Osteocyte (in vitro differentiated cells): Measurements from ENCODE around the gene ADAMTS2. TPM values are rescaled to one million over a fixed set of nuclear protein-coding genes. Genes with fewer than 3 reads are reported as not detected.

Experiments used
- DNase-seq: peaks from one replicate; pipeline ENCODE4 v3.0.0; 2021; ENCODE audit warnings: mixed read lengths; ENCODE audit not compliant: unreplicated experiment; ENCODE audit errors: extremely low spot score
- H3K27ac Mint-ChIP-seq: one replicate; pipeline ENCODE4 v1.8.0; 2021; ENCODE audit warnings: mild to moderate bottlenecking, mixed read lengths; ENCODE audit not compliant: unreplicated experiment
- H3K27me3 Mint-ChIP-seq: one replicate; pipeline ENCODE4 v1.8.0; 2021; ENCODE audit warnings: mixed read lengths; ENCODE audit not compliant: unreplicated experiment
- H3K36me3 Mint-ChIP-seq: one replicate; pipeline ENCODE4 v1.8.0; 2021; ENCODE audit warnings: mixed read lengths; ENCODE audit not compliant: unreplicated experiment
- H3K4me1 Mint-ChIP-seq: one replicate; pipeline ENCODE4 v1.8.0; 2021; ENCODE audit warnings: mixed read lengths; ENCODE audit not compliant: unreplicated experiment
- H3K4me3 Mint-ChIP-seq: one replicate; pipeline ENCODE4 v1.8.0; 2021; ENCODE audit warnings: mild to moderate bottlenecking, moderate library complexity, mixed read lengths; ENCODE audit not compliant: unreplicated experiment
- H3K9me3 Mint-ChIP-seq: one replicate; pipeline ENCODE4 v1.8.0; 2021; ENCODE audit warnings: mixed read lengths; ENCODE audit not compliant: unreplicated experiment
- total RNA-seq: library from RNA; stranded (reverse); gene quantifications from 2 replicates; pipeline ENCODE4 v1.2.1, GENCODE V29; 2021
- TF ChIP-seq, protein P1 (sequence below): fragments of 200-600 bp; sonication (generic); IDR thresholded peaks from 2 replicates; pipeline ENCODE4 v1.5.0; 2021; ENCODE audit warnings: antibody characterized with exemption, mild to moderate bottlenecking, moderate library complexity

ADAMTS2 gene
- total RNA-seq, 1 donor from 2014 or later = 12.2 TPM

DNA sequence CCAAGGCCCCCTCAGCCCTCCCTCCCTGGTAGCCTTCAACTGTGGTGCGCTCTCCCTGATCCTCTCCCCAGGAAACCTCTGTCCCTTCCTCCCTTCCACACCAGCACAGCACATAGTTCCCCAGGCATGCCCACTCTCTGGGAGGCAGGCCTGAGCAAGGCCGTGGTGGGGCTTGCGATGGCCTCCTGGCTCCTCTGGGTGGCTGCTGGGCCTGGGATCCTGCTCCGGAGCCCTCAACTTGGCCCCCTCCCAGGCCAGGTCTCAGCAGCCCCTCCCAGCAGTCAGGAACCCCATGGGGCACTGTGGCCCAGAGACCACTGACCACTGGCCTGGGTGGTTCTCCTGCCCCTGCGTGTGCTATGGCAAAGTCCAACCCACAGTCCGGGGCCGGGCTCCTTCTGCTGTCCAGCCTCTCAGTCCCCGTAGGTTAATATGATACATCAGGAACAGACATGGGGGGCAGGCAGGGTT lies 159.3 kb downstream of the ADAMTS2 start:
- Mint-ChIP-seq H3K27ac (no peak overlapping the region), H3K27me3 (no peaks in the 10 kb centered on the region), H3K4me1 (no peaks in the 10 kb centered on the region), H3K36me3 (no peaks in the 10 kb centered on the region), H3K4me3 (no peak overlapping the region), H3K9me3 (peaks cover 11% of the 10 kb centered on the region)
- TF ChIP-seq, protein P1, sequence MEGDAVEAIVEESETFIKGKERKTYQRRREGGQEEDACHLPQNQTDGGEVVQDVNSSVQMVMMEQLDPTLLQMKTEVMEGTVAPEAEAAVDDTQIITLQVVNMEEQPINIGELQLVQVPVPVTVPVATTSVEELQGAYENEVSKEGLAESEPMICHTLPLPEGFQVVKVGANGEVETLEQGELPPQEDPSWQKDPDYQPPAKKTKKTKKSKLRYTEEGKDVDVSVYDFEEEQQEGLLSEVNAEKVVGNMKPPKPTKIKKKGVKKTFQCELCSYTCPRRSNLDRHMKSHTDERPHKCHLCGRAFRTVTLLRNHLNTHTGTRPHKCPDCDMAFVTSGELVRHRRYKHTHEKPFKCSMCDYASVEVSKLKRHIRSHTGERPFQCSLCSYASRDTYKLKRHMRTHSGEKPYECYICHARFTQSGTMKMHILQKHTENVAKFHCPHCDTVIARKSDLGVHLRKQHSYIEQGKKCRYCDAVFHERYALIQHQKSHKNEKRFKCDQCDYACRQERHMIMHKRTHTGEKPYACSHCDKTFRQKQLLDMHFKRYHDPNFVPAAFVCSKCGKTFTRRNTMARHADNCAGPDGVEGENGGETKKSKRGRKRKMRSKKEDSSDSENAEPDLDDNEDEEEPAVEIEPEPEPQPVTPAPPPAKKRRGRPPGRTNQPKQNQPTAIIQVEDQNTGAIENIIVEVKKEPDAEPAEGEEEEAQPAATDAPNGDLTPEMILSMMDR = no peak
- DNase-seq = no peak

DNA sequence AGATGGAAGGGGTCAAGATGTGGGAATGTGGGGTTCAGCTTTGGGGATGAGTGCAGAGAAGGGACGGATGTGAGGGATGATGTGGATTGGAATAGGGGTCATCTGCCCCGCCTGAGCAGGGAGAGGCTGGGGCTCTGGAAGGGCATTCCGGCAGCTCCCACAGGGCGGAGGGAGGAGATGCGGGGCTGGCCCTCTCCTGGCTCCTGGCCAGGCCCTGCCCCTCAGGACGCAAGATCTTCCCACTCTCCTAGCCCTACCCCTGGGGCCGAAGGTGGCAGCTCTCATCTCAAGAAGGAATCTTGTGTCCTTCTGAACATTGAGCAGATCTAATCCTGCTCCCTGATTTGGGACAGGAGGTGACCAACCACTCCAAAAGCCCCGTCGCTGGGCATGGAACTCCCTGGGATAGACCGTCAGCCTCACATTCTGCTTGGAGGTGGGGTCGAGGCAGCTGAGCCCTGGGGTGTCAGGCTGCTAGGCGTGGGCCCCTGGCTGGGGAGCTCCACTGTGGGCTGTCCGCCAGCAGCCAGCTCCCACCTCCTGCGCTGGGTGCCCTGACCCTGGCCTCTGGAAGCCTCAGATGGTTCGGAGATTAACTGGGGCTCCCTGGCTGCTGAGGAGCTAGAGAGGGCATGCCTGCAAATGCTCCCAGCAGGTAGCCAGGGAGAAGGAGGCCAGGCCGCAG lies 159.9 kb downstream of the ADAMTS2 start:
- DNase-seq = no peak
- no peaks in the 10 kb centered on the region for H3K27me3 Mint-ChIP-seq
- no peaks in the 10 kb centered on the region for H3K36me3 Mint-ChIP-seq
- H3K4me3 Mint-ChIP-seq = no peak overlapping the region
- peaks cover 11% of the 10 kb centered on the region for H3K9me3 Mint-ChIP-seq
- no peak overlapping the region for H3K27ac Mint-ChIP-seq
- TF ChIP-seq, protein P1 = no peak
- no peaks in the 10 kb centered on the region for H3K4me1 Mint-ChIP-seq

GRCh38 chr5:179184521-179185050 lies 160.7 kb downstream of the ADAMTS2 start:
- H3K27me3 Mint-ChIP-seq = no peaks in the 10 kb centered on the region
- TF ChIP-seq, protein P1 = no peak
- DNase-seq = no peak
- no peaks in the 10 kb centered on the region for H3K36me3 Mint-ChIP-seq
- peaks cover 5% of the 10 kb centered on the region for H3K9me3 Mint-ChIP-seq
- no peaks in the 10 kb centered on the region for H3K4me1 Mint-ChIP-seq
- H3K4me3 Mint-ChIP-seq = no peak overlapping the region
- H3K27ac Mint-ChIP-seq = no peak overlapping the region

- TF ChIP-seq, protein P1 = no peak
- Mint-ChIP-seq H3K4me1 (no peaks in the 10 kb centered on the region), H3K27ac (no peak overlapping the region), H3K9me3 (peaks cover 8% of the 10 kb centered on the region), H3K4me3 (no peak overlapping the region), H3K27me3 (no peaks in the 10 kb centered on the region), H3K36me3 (no peaks in the 10 kb centered on the region)
- no peak for DNase-seq
Observed at GRCh38 chr5:179183481-179183880, 161.8 kb downstream of the ADAMTS2 start.

DNA sequence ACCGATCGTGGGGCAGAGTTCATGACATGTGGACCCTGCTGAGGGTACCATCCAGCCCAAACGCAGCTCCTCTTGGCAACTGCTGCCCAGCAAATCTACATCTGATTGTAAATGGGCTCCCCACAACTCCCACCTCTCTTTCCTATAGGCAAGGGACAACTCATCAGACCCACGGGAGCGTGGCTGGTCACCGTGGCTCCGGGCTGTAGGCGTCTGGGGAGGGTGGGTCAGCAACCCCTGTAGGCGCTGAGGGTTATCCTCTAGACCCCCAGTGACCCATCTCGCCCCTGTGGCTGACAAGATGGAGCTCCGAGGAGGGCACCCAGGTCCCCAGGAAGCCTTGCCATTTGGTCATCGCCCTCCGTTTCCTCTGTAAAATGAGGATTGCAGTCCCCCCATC lies 162.7 kb downstream of the ADAMTS2 start:
- H3K9me3 Mint-ChIP-seq = peaks cover 12% of the 10 kb centered on the region
- H3K4me3 Mint-ChIP-seq = no peak overlapping the region
- TF ChIP-seq, protein P1 = no peak
- H3K27me3 Mint-ChIP-seq = no peaks in the 10 kb centered on the region
- no peaks in the 10 kb centered on the region for H3K4me1 Mint-ChIP-seq
- H3K36me3 Mint-ChIP-seq = no peaks in the 10 kb centered on the region
- no peak for DNase-seq
- H3K27ac Mint-ChIP-seq = no peak overlapping the region
